ENCODE data around the gene CIB2.

DNA sequence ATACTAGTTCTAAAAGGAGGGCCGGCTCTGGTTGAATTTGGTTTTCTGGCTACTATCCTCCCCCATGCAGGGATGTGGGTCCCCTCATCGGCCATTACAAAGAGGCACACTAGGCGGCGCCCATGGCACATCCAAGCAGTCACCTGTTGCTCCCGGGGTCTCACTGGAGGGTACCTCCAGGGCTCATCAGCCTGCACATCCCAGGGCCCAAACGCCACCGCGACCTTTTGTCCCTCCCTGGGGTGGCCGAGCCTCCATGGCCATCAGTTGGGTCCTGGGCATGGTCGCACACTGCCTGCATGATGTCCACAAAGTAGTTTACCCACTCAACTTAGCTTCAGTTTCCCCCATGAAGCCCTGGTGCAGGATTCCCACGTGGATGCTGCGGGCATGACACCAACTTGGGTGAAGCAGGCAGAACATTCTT lies 46.2 kb upstream of the CIB2 start:
- TF ChIP-seq, protein P1, sequence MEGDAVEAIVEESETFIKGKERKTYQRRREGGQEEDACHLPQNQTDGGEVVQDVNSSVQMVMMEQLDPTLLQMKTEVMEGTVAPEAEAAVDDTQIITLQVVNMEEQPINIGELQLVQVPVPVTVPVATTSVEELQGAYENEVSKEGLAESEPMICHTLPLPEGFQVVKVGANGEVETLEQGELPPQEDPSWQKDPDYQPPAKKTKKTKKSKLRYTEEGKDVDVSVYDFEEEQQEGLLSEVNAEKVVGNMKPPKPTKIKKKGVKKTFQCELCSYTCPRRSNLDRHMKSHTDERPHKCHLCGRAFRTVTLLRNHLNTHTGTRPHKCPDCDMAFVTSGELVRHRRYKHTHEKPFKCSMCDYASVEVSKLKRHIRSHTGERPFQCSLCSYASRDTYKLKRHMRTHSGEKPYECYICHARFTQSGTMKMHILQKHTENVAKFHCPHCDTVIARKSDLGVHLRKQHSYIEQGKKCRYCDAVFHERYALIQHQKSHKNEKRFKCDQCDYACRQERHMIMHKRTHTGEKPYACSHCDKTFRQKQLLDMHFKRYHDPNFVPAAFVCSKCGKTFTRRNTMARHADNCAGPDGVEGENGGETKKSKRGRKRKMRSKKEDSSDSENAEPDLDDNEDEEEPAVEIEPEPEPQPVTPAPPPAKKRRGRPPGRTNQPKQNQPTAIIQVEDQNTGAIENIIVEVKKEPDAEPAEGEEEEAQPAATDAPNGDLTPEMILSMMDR (IDR thresholded peaks at IDR 0.05): peak in 4 of 6 experiments; percentile 14 to 45 (median 32)
- TF ChIP-seq POLR2A (IDR thresholded peaks at IDR 0.05): no peak

All from upper lobe of left lung (tissue), 4 donors.